ENCODE results near the gene CTNNB1. TPM values are rescaled to one million over a fixed set of nuclear protein-coding genes. Genes with fewer than 3 reads are reported as not detected.

Gene CTNNB1
- total RNA-seq, 4 donors from 2014 or later, result 311 to 417 (median 361) TPM

DNA sequence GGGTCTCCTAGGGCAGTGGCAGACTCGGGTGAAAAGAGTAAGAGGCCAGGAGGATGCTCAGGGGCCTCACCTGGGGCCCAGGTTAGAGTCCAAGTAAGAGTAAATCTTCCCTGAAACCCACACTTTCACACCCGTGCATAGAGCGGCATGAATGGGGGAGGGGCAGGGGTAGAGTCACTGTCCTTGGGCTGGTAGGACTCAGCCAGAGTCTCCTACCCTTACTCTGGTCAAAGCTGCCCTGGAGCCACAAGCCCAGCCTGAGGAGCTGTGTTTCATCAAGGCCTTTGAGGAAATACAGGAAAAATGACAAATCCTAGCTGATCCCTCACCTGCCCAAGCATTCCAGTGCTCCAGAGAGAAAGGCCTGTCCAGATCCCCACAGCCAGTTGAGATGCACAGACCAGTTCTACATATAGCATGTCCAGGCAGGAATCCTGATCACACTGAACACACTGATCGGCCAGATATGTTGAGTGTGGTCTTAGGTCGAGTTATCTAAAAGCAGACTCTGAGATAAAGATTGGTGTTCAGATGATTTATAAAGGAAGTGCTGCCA, 16.7 kb upstream of the CTNNB1 start:
- 86% methylated on average over 5 of the region's 5 CpGs for WGBS

DNA sequence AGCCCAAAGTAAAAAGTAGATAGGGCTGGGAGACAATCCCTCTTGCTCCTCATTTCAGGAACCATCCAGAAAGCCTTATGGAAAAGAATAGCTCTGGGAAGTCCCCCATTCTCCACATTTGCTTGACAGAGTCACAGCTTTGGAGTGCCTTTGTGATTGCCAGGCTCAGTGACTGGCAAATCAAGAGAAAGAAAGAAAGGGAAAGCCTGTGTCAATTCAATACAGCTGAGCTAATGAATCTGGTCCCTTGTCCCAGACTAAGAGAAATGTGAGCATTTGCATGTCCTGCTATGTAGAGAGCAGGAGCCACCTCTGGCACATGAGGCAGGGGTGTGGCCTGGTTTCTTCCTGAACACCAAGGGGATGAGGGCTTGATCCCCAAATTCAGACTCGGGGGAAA, 14.9 kb upstream of the CTNNB1 start:
- H3K4me1 ChIP-seq, result peaks cover 3% of the 10 kb centered on the region
- 9% methylated on average over 1 of the region's 1 CpG for WGBS
- TF ChIP-seq POLR2A (IDR thresholded peaks at IDR 0.05) (no peak), EP300 (IDR thresholded peaks at IDR 0.05) (no peak), POLR2AphosphoS5 (IDR thresholded peaks at IDR 0.05) (no peak), CTCF (IDR thresholded peaks at IDR 0.05) (no peak)
- no peaks in the 10 kb centered on the region for H3K27me3 ChIP-seq
- DNase-seq (ENCODE audit: low spot score in 2 of 2), result no peak
- H3K27ac ChIP-seq, result no peak overlapping the region
- H3K9me3 ChIP-seq, result no peaks in the 10 kb centered on the region
- H3K4me3 ChIP-seq, result no peak overlapping the region
- H3K36me3 ChIP-seq, result no peaks in the 10 kb centered on the region

More for the DNA sequence above, 16.7 kb upstream of the CTNNB1 start:
- no peaks in the 10 kb centered on the region for H3K9me3 ChIP-seq
- DNase-seq (ENCODE audit: low spot score in 2 of 2), result no peak
- H3K36me3 ChIP-seq, result no peaks in the 10 kb centered on the region
- H3K4me1 ChIP-seq, result peaks cover 3% of the 10 kb centered on the region
- no peak overlapping the region for H3K27ac ChIP-seq
- H3K4me3 ChIP-seq, result no peak overlapping the region
- H3K27me3 ChIP-seq, result no peaks in the 10 kb centered on the region
- no peak for TF ChIP-seq EP300 (IDR thresholded peaks at IDR 0.05)
- no peak for TF ChIP-seq CTCF (IDR thresholded peaks at IDR 0.05)
- no peak for TF ChIP-seq POLR2A (IDR thresholded peaks at IDR 0.05)
- no peak for TF ChIP-seq POLR2AphosphoS5 (IDR thresholded peaks at IDR 0.05)

DNA sequence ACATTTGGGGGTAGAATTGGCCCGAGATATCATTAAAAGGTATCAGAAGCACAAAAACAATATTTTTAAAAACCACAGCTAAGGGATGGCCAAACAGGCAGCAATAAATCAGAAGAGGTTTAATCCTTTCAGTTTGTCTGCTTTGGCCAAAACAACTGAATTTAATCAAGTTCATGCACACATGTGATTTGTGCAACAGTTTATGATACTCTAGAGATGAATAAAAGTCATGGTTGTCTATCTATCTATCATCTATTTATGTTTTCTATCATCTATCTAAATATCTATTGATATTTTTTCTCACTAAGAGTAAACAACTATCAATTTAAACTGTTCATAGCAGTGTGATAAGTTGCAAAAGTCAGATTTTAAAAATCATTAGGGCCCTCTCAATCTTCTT, 13.0 kb upstream of the CTNNB1 start:
- WGBS, result 58% methylated on average over 1 of the region's 1 CpG
- Histone ChIP-seq H3K9me3 (no peaks in the 10 kb centered on the region), H3K36me3 (no peaks in the 10 kb centered on the region), H3K4me3 (no peak overlapping the region), H3K27me3 (no peaks in the 10 kb centered on the region), H3K4me1 (peaks cover 3% of the 10 kb centered on the region), H3K27ac (no peak overlapping the region)
- no peak for TF ChIP-seq CTCF (IDR thresholded peaks at IDR 0.05)
- TF ChIP-seq EP300 (IDR thresholded peaks at IDR 0.05), result no peak
- no peak for TF ChIP-seq POLR2A (IDR thresholded peaks at IDR 0.05)
- no peak for TF ChIP-seq POLR2AphosphoS5 (IDR thresholded peaks at IDR 0.05)
- no peak for DNase-seq (ENCODE audit: low spot score in 2 of 2)

- TF ChIP-seq POLR2AphosphoS5 (IDR thresholded peaks at IDR 0.05) (no peak), CTCF (IDR thresholded peaks at IDR 0.05) (no peak), EP300 (IDR thresholded peaks at IDR 0.05) (no peak), POLR2A (IDR thresholded peaks at IDR 0.05) (no peak)
- no peak overlapping the region for H3K27ac ChIP-seq
- peaks cover 3% of the 10 kb centered on the region for H3K4me1 ChIP-seq
- H3K9me3 ChIP-seq, result no peaks in the 10 kb centered on the region
- 59% methylated on average over 3 of the region's 3 CpGs for WGBS
- H3K36me3 ChIP-seq, result no peaks in the 10 kb centered on the region
- H3K27me3 ChIP-seq, result no peaks in the 10 kb centered on the region
- no peak for DNase-seq (ENCODE audit: low spot score in 2 of 2)
- H3K4me3 ChIP-seq, result no peak overlapping the region
Measured at GRCh38 chr3:41188306-41188705, 11.0 kb upstream of the CTNNB1 start.

DNA sequence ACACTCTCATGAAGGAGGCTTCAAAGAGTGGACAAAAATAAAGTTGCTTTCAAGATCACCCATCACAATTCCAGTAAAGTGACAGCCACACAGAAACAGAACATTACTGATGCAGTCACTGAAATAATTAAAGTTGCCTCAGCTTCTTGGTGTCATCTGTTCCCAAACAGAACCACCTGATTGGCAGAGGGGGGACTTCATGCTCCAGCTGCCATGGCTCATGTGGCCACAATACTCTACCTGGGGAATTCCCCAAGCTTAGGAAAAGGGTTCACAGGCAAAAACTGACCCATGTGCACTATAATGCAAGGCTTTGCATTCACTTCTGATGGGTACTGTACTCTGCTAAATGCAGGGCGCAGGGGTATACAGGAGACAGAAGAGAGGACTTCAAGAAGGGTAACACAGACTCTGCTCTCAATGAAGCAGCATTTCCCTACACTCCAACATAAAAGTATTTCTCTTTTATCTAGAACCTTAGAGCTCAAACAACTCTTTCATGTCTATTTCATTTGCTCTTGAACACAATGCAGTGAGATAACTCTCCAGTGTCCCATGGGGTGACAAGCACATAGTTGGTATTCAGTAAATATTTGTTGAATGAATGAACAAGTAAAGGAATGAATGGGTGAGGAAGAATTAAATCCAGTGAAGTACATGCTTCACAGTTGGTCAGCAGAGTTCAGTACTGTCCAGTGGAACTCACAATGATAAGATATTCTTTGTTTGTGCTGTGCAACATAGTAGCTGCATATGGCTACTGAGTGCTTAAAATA, 8.6 kb upstream of the CTNNB1 start:
- no peaks in the 10 kb centered on the region for H3K9me3 ChIP-seq
- no peak overlapping the region for H3K27ac ChIP-seq
- H3K27me3 ChIP-seq, result no peaks in the 10 kb centered on the region
- H3K36me3 ChIP-seq, result no peaks in the 10 kb centered on the region
- no peak overlapping the region for H3K4me3 ChIP-seq
- no peaks in the 10 kb centered on the region for H3K4me1 ChIP-seq
- DNase-seq (ENCODE audit: low spot score in 2 of 2), result no peak
- TF ChIP-seq POLR2A (IDR thresholded peaks at IDR 0.05), result no peak
- no peak for TF ChIP-seq POLR2AphosphoS5 (IDR thresholded peaks at IDR 0.05)
- TF ChIP-seq CTCF (IDR thresholded peaks at IDR 0.05), result no peak
- TF ChIP-seq EP300 (IDR thresholded peaks at IDR 0.05), result no peak
- 95% methylated on average over 1 of the region's 1 CpG for whole genome bisulfite sequencing
